ENCODE measurements around the gene CSRP2.

Gene CSRP2

DNA sequence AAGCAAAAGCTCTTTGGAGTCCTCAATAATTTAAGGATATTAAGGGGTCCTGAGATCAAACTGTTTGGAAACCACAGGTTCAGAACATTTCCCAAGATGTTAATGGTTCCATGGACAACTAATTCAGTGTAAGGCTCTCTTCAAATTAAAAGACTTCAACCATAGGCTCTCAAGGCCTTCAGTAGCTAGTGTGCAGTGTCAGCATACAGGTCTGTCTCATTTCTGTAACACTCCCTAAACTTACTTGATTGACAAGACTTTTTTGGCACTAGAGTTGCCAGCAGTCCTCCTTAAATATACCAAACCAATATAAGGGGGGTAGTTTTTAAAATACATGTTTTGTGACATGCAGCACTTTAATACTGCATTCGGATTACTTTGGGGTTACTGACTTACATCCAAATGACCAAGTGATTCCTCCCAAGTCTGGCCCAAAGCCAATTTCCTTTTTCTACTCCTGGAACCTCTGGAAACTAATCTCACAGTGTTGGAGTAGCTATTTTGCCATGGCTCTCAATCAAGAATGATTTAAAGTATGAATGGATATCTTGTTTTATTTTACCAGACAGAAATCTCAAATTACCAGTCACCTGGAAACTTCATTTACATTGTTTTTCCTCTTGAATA lies 22.7 kb downstream of the CSRP2 start:
- Mint-ChIP-seq H3K4me1 (peaks cover 12% of the 10 kb centered on the region), H3K36me3 (ENCODE audit: low read depth) (peaks cover 86% of the 10 kb centered on the region), H3K9me3 (peaks cover 7% of the 10 kb centered on the region), H3K27me3 (ENCODE audit: low read depth) (no peaks in the 10 kb centered on the region), H3K27ac (no peak overlapping the region), H3K4me3 (no peak overlapping the region)
- TF ChIP-seq, protein P1, sequence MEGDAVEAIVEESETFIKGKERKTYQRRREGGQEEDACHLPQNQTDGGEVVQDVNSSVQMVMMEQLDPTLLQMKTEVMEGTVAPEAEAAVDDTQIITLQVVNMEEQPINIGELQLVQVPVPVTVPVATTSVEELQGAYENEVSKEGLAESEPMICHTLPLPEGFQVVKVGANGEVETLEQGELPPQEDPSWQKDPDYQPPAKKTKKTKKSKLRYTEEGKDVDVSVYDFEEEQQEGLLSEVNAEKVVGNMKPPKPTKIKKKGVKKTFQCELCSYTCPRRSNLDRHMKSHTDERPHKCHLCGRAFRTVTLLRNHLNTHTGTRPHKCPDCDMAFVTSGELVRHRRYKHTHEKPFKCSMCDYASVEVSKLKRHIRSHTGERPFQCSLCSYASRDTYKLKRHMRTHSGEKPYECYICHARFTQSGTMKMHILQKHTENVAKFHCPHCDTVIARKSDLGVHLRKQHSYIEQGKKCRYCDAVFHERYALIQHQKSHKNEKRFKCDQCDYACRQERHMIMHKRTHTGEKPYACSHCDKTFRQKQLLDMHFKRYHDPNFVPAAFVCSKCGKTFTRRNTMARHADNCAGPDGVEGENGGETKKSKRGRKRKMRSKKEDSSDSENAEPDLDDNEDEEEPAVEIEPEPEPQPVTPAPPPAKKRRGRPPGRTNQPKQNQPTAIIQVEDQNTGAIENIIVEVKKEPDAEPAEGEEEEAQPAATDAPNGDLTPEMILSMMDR (IDR thresholded peaks at IDR 0.05; ENCODE audit: unreplicated experiment in 3 of 3), result no peak

GRCh38 chr12:76855271-76855670 lies 23.5 kb downstream of the CSRP2 start:
- Mint-ChIP-seq H3K9me3 (peaks cover 7% of the 10 kb centered on the region), H3K36me3 (ENCODE audit: low read depth) (peaks cover 86% of the 10 kb centered on the region), H3K27me3 (ENCODE audit: low read depth) (no peaks in the 10 kb centered on the region), H3K27ac (no peak overlapping the region), H3K4me1 (peaks cover 7% of the 10 kb centered on the region), H3K4me3 (no peak overlapping the region)
- TF ChIP-seq, protein P1 (IDR thresholded peaks at IDR 0.05; ENCODE audit: unreplicated experiment in 3 of 3), result no peak

DNA sequence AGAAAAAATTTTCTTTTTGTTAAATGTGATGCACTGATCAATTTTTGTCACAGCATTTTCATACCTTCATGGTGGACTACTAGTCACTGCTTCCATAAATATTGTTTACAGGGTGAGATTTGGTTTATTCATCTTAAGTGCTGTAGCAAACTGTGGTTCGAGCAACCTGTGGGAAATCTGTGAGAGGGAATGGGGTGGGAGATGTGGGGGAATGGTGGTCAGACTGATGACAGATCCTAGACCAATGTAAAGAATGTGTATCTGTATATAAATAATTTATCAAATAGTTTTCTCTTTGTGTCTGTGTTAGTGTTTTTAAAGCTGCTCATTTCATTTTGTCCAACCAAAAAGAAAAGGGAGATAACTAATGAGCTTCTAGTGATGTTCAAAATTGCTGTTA lies 26.7 kb downstream of the CSRP2 start:
- TF ChIP-seq, protein P1 (IDR thresholded peaks at IDR 0.05; ENCODE audit: unreplicated experiment in 3 of 3), result no peak
- Mint-ChIP-seq H3K4me1 (no peaks in the 10 kb centered on the region), H3K27ac (no peak overlapping the region), H3K27me3 (ENCODE audit: low read depth) (no peaks in the 10 kb centered on the region), H3K36me3 (ENCODE audit: low read depth) (peaks cover 71% of the 10 kb centered on the region), H3K4me3 (no peak overlapping the region), H3K9me3 (peaks cover 5% of the 10 kb centered on the region)

GRCh38 chr12:76848132-76848531 lies 30.7 kb downstream of the CSRP2 start:
- H3K27ac Mint-ChIP-seq, result no peak overlapping the region
- peaks cover 46% of the 10 kb centered on the region for H3K36me3 Mint-ChIP-seq (ENCODE audit: low read depth)
- no peak overlapping the region for H3K4me3 Mint-ChIP-seq
- TF ChIP-seq, protein P1 (IDR thresholded peaks at IDR 0.05; ENCODE audit: unreplicated experiment in 3 of 3), result no peak
- H3K4me1 Mint-ChIP-seq, result no peaks in the 10 kb centered on the region
- H3K27me3 Mint-ChIP-seq (ENCODE audit: low read depth), result no peaks in the 10 kb centered on the region
- H3K9me3 Mint-ChIP-seq, result no peaks in the 10 kb centered on the region

- H3K4me3 Mint-ChIP-seq, result no peak overlapping the region
- H3K27ac Mint-ChIP-seq, result no peak overlapping the region
- TF ChIP-seq, protein P1 (IDR thresholded peaks at IDR 0.05; ENCODE audit: unreplicated experiment in 3 of 3), result no peak
- no peaks in the 10 kb centered on the region for H3K9me3 Mint-ChIP-seq
- H3K36me3 Mint-ChIP-seq (ENCODE audit: low read depth), result peaks cover 41% of the 10 kb centered on the region
- no peaks in the 10 kb centered on the region for H3K4me1 Mint-ChIP-seq
- no peaks in the 10 kb centered on the region for H3K27me3 Mint-ChIP-seq (ENCODE audit: low read depth)
These were observed 31.6 kb downstream of the CSRP2 start for GRCh38 chr12:76847260-76847659.

DNA sequence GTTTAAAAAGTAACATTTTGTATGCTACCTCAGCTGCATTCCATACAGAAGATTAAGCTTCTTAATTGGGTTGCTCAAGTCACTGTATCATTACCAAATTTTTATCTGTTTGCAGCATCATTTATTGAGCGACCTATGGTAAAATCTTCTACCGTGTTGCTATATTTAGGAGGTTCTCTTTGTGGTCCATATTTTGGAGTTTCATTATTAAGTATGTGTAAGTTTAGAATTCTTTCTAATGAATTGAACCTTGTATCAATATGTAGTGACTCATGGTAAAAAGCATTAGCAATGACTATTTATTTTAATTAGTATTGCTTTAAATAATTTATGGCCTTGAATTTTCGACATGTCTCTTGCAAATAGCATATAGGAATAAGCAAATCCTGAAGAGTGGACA lies 42.2 kb downstream of the CSRP2 start:
- Mint-ChIP-seq H3K9me3 (no peaks in the 10 kb centered on the region), H3K36me3 (ENCODE audit: low read depth) (peaks cover 25% of the 10 kb centered on the region), H3K27ac (no peak overlapping the region), H3K4me3 (no peak overlapping the region), H3K4me1 (no peaks in the 10 kb centered on the region), H3K27me3 (ENCODE audit: low read depth) (no peaks in the 10 kb centered on the region)
- TF ChIP-seq, protein P1 (IDR thresholded peaks at IDR 0.05; ENCODE audit: unreplicated experiment in 3 of 3), result no peak
